Activated CD8-positive, alpha-beta memory T cell treated with anti-CD3 and anti-CD28 coated beads, Interleukin-2, amount 10 ng/mL, durations not matched to agents 7 days and 5 days (primary cell): ENCODE results near the gene MTUS2. TPM values are rescaled to one million over a fixed set of nuclear protein-coding genes. Genes with fewer than 3 reads are reported as not detected.

ENCODE experiments used
- ATAC-seq: fragments of 150-1000 bp; cut with Tn5 transposase; one replicate; pipeline ENCODE4 v1.10.0; 2021; ENCODE audit warnings: moderate library complexity
- CTCF ChIA-PET: fragments of 350-600 bp; sonication (Branson Sonifier 250); formaldehyde crosslinking; loops from one replicate; lab custom pipeline; 2021; ENCODE audit warnings: antibody characterized with exemption; lab: Charles Lee
- DNase-seq: peaks from one replicate; pipeline ENCODE4 v3.0.0-alpha.2; 2020
- H3K27ac Mint-ChIP-seq: one replicate; pipeline ENCODE4 v1.8.0; 2021; ENCODE audit warnings: mild to moderate bottlenecking, mixed read lengths
- H3K27me3 Mint-ChIP-seq: one replicate; pipeline ENCODE4 v1.8.0; 2021; ENCODE audit warnings: mixed read lengths
- H3K36me3 Mint-ChIP-seq: one replicate; pipeline ENCODE4 v1.8.0; 2021; ENCODE audit warnings: mild to moderate bottlenecking, mixed read lengths
- H3K4me1 Mint-ChIP-seq: one replicate; pipeline ENCODE4 v1.8.0; 2021; ENCODE audit warnings: mixed read lengths
- H3K4me3 Mint-ChIP-seq: one replicate; pipeline ENCODE4 v1.8.0; 2021; ENCODE audit warnings: mild to moderate bottlenecking, moderate library complexity, mixed read lengths
- H3K9me3 Mint-ChIP-seq: one replicate; pipeline ENCODE4 v1.8.0; 2022; ENCODE audit warnings: low read depth, mixed read lengths
- total RNA-seq, 2 experiments: library from RNA; stranded (reverse); gene quantifications; one replicate each; pipeline ENCODE4 v1.2.3, GENCODE V29; 2021

Gene MTUS2
- total RNA-seq, 2 experiments from 2014 or later = not detected

GRCh38 chr13:29405401-29405800 is 585.3 kb downstream of the MTUS2 start:
- Mint-ChIP-seq H3K4me3 (no peak overlapping the region), H3K9me3 (no peaks in the 10 kb centered on the region), H3K4me1 (no peaks in the 10 kb centered on the region), H3K36me3 (no peaks in the 10 kb centered on the region), H3K27ac (no peak overlapping the region), H3K27me3 (peaks cover 9% of the 10 kb centered on the region)
- CTCF ChIA-PET = no interaction called here
- DNase-seq (no peak), ATAC-seq (no peak)

DNA sequence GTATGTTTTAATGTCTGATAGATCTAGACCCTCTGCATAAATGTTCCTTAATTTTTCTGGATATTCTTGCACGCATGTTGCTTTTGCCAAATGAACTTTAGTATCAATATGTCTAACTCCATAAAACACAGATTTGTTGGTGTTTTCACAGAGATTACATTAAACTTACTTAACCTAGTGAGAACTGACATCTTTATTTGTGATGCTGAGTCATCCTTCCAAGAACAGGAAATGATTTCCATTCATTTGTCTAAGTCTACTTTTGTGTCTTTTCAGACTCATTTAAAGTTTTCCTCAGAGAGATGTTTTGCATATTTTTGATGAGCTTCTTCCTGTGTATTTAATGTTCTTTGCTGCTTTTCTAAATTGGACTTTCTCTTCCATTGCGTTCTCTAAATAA is 591.3 kb downstream of the MTUS2 start:
- H3K4me3 Mint-ChIP-seq = no peak overlapping the region
- CTCF ChIA-PET = no interaction called here
- peaks cover 3% of the 10 kb centered on the region for H3K9me3 Mint-ChIP-seq
- H3K4me1 Mint-ChIP-seq = peaks cover 5% of the 10 kb centered on the region
- ATAC-seq = no peak
- DNase-seq = no peak
- H3K27ac Mint-ChIP-seq = no peak overlapping the region
- no peaks in the 10 kb centered on the region for H3K36me3 Mint-ChIP-seq
- no peaks in the 10 kb centered on the region for H3K27me3 Mint-ChIP-seq

DNA sequence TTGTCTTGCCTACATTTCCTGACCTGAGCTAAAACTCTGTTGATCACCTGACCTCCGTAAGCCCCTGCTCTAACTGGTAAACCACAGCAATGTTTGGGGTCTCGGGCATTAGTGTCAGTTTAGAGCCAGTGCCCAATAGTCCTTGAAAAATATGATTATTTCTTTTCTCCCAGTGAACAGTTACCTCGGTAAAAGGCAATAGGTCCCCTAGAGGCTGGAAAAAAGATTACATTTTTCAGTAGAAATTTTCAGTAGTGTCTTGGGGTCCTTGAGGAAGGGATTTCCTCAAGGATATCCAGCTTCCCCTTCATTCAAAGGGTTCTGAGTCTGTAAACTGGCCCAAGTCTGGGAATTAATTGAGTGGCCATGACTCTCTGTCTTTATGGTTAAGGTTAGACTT is 597.9 kb downstream of the MTUS2 start:
- CTCF ChIA-PET = no interaction called here
- Mint-ChIP-seq H3K27ac (no peak overlapping the region), H3K9me3 (no peaks in the 10 kb centered on the region), H3K36me3 (no peaks in the 10 kb centered on the region), H3K4me1 (no peaks in the 10 kb centered on the region), H3K27me3 (peaks cover 20% of the 10 kb centered on the region), H3K4me3 (no peak overlapping the region)
- DNase-seq (no peak), ATAC-seq (no peak)

DNA sequence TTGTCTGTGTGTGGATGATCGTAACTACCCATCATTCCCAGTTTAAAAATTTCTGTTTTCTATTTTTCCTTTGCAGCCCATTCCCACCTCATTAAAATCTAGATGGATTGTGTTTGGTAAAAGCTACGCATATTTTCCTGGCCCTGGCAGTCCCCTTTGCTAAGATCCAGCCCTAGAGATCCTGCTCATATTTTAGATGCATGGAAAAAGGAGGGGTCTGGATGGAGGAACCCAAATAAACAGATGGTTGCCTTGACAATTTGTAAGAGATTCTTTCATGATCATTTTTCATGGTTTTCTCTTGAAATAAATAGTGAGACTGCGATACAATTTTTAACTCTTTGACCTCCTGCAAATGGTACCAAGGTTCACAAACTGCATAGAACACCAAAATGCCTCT is 601.0 kb downstream of the MTUS2 start:
- ATAC-seq = no peak
- Mint-ChIP-seq H3K27ac (no peak overlapping the region), H3K36me3 (no peaks in the 10 kb centered on the region), H3K9me3 (no peaks in the 10 kb centered on the region), H3K4me3 (no peak overlapping the region), H3K4me1 (no peaks in the 10 kb centered on the region), H3K27me3 (peaks cover 29% of the 10 kb centered on the region)
- no peak for DNase-seq
- CTCF ChIA-PET = no interaction called here

DNA sequence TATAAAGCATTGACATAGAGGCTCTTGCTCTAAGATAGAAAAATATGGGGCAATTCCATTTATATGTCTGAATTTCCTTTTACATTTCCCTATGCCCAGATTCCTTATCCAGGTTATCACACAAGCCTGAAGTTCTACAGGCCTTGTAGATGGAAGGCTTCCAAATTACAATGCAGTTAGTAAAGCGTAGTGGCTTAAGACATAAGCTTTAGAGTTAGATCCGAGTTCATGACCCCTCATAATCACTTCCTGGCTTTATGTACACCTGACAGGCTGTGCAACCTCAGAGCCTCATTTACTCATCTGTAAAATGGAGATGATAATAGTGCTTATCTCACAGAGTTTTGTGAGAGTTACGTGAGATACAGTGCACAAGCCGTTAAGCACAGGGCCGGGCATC is 601.9 kb downstream of the MTUS2 start:
- Mint-ChIP-seq H3K4me1 (no peaks in the 10 kb centered on the region), H3K27me3 (peaks cover 38% of the 10 kb centered on the region), H3K4me3 (no peak overlapping the region), H3K9me3 (no peaks in the 10 kb centered on the region), H3K36me3 (no peaks in the 10 kb centered on the region), H3K27ac (no peak overlapping the region)
- ATAC-seq = no peak
- no peak for DNase-seq
- CTCF ChIA-PET = no interaction called here

- Mint-ChIP-seq H3K9me3 (no peaks in the 10 kb centered on the region), H3K4me1 (no peaks in the 10 kb centered on the region), H3K36me3 (no peaks in the 10 kb centered on the region), H3K4me3 (no peak overlapping the region), H3K27me3 (peaks cover 48% of the 10 kb centered on the region), H3K27ac (no peak overlapping the region)
- CTCF ChIA-PET = interaction anchor here (0.7 kb wide), 1 partner anchor 499 kb away, joined by 3 read pairs; no protein-coding TSS in a partner anchor
- no peak for DNase-seq
- ATAC-seq = no peak
These were observed 602.9 kb downstream of the MTUS2 start for GRCh38 chr13:29423050-29423449.

DNA sequence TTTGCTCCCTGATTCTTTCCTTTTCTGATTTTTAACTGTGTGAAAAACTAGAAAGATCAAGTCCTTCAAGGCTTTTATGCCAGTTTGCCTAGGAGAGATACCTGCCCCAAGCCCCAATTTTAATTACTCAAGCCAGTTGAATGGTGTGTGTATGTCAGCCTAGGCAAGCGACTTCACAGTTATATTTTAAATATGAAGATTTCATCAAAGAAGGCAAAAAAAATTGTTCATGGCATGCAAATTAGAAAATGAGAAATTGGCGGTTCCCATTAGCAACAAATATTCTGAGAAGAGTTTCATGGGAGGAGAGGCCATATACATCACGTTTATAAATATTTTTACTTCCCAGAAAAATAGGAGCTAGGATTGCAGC is 607.8 kb downstream of the MTUS2 start:
- no peak overlapping the region for H3K27ac Mint-ChIP-seq
- CTCF ChIA-PET = no interaction called here
- peaks cover 68% of the 10 kb centered on the region for H3K27me3 Mint-ChIP-seq
- H3K9me3 Mint-ChIP-seq = no peaks in the 10 kb centered on the region
- no peaks in the 10 kb centered on the region for H3K36me3 Mint-ChIP-seq
- H3K4me1 Mint-ChIP-seq = peaks cover 7% of the 10 kb centered on the region
- ATAC-seq (no peak), DNase-seq (no peak)
- no peak overlapping the region for H3K4me3 Mint-ChIP-seq

- no peaks in the 10 kb centered on the region for H3K36me3 Mint-ChIP-seq
- DNase-seq (no peak), ATAC-seq (no peak)
- CTCF ChIA-PET = no interaction called here
- H3K4me1 Mint-ChIP-seq = peaks cover 7% of the 10 kb centered on the region
- H3K9me3 Mint-ChIP-seq = no peaks in the 10 kb centered on the region
- peaks cover 71% of the 10 kb centered on the region for H3K27me3 Mint-ChIP-seq
- H3K27ac Mint-ChIP-seq = no peak overlapping the region
- H3K4me3 Mint-ChIP-seq = no peak overlapping the region
These were observed 608.4 kb downstream of the MTUS2 start for GRCh38 chr13:29428310-29429181.

- CTCF ChIA-PET = no interaction called here
- no peaks in the 10 kb centered on the region for H3K36me3 Mint-ChIP-seq
- no peak for ATAC-seq
- no peak overlapping the region for H3K27ac Mint-ChIP-seq
- peaks cover 7% of the 10 kb centered on the region for H3K4me1 Mint-ChIP-seq
- peaks cover 75% of the 10 kb centered on the region for H3K27me3 Mint-ChIP-seq
- no peak overlapping the region for H3K4me3 Mint-ChIP-seq
- H3K9me3 Mint-ChIP-seq = no peaks in the 10 kb centered on the region
- no peak for DNase-seq
These were observed 609.3 kb downstream of the MTUS2 start for GRCh38 chr13:29429286-29429900.

GRCh38 chr13:29434217-29434945 is 614.2 kb downstream of the MTUS2 start:
- DNase-seq (no peak), ATAC-seq (no peak)
- Mint-ChIP-seq H3K4me3 (no peak overlapping the region), H3K4me1 (no peaks in the 10 kb centered on the region), H3K9me3 (no peaks in the 10 kb centered on the region), H3K27ac (no peak overlapping the region), H3K36me3 (no peaks in the 10 kb centered on the region), H3K27me3 (peaks cover 46% of the 10 kb centered on the region)
- CTCF ChIA-PET = interaction anchor here (1.4 kb wide), 1 partner anchor 37 kb away, joined by 4 read pairs; no protein-coding TSS in a partner anchor

DNA sequence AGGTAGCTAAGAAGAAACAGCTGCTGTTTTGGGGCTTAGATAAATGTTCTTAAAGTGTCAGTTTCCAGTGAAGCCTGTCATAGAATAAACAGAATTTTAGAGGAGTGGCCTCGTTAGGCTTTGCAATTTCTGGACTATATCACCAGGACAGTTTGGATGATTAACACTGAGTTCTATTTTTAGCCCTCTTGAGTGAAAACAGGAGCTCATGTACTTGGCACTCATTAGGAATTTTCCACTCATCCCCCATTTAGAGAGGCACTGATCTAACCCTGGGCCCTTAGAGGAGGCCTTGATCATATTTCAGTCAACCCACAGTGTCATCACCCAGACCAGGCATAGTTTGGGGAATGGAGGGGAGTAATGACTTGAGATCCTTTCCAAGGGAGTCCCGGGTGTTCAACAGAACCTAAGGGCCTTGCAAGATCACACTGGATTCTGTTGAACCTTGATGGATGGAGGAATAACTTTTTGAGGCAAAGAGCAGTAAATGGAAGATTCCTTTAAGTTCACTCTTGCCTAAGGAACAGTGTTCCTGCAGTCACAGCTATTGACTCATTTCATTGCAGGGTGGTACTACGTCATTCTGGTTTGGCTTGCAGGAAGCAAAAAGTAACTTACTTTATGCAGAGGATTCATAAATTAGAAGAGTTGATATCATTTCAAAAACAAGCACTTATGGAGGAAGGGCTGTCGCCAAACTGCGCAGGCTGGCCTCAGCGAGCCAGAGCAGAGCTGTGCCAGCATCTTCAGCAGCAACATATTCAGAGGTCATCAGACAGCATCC is 615.2 kb downstream of the MTUS2 start:
- H3K9me3 Mint-ChIP-seq = no peaks in the 10 kb centered on the region
- DNase-seq (no peak), ATAC-seq (no peak)
- no peak overlapping the region for H3K27ac Mint-ChIP-seq
- H3K36me3 Mint-ChIP-seq = no peaks in the 10 kb centered on the region
- H3K4me1 Mint-ChIP-seq = no peaks in the 10 kb centered on the region
- peaks cover 38% of the 10 kb centered on the region for H3K27me3 Mint-ChIP-seq
- no peak overlapping the region for H3K4me3 Mint-ChIP-seq
- CTCF ChIA-PET = no interaction called here

- no peak for ATAC-seq
- Mint-ChIP-seq H3K9me3 (no peaks in the 10 kb centered on the region), H3K36me3 (no peaks in the 10 kb centered on the region), H3K27ac (no peak overlapping the region), H3K4me3 (no peak overlapping the region), H3K27me3 (peaks cover 28% of the 10 kb centered on the region), H3K4me1 (no peaks in the 10 kb centered on the region)
- DNase-seq = no peak
- CTCF ChIA-PET = no interaction called here
These were observed 616.2 kb downstream of the MTUS2 start for GRCh38 chr13:29436291-29436690.

DNA sequence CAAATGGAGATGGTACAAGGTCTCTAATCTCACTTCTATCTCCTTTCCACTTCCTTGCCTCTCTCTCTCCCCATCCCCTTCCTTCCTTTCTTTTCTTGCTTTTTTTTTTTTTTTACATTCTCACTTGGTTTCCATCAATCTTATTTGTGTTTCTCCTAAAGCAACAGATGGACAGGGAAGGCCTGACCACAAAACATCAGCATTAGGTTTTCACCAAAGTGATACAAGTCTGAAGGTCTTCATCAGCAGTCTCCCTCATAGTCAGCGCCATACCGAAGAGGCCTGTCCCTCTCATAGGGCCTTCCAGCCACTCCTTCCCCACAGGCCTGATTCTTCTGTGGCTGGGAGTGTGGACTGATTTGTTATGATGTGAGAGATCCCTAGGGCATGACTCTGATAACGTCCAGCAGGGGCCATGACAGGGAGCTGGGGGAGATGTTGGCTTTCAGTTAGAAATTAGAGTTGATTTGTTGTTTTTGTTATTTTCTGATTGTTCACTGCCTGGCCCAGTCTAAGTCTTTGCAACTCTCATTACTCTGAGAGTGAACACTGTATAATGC is 616.7 kb downstream of the MTUS2 start:
- Mint-ChIP-seq H3K27me3 (peaks cover 23% of the 10 kb centered on the region), H3K36me3 (no peaks in the 10 kb centered on the region), H3K27ac (no peak overlapping the region), H3K9me3 (no peaks in the 10 kb centered on the region), H3K4me1 (no peaks in the 10 kb centered on the region), H3K4me3 (no peak overlapping the region)
- ATAC-seq = no peak
- no peak for DNase-seq
- CTCF ChIA-PET = no interaction called here
